ENCODE measurements around the gene RPL10. TPM values are rescaled to one million over a fixed set of nuclear protein-coding genes. Genes with fewer than 3 reads are reported as not detected.

Gene RPL10
- total RNA-seq, 2 donors from 2014 or later, result 2,142 to 2,551 TPM

GRCh38 chrX:154359362-154360154 is 38.6 kb upstream of the RPL10 start:
- H3K4me3 ChIP-seq (ENCODE audit: low read length), result no peak overlapping the region
- H3K4me3 Mint-ChIP-seq, result no peak overlapping the region
- no peak overlapping the region for H3K9ac ChIP-seq (ENCODE audit: extremely low read depth, low read length, poor library complexity, severe bottlenecking)
- peaks cover 56% of the 10 kb centered on the region for H3K36me3 ChIP-seq (ENCODE audit: control insufficient read depth, insufficient read depth, low read length)
- no peak overlapping the region for H3K27ac ChIP-seq (ENCODE audit: low read depth, low read length)
- H3K9me3 Mint-ChIP-seq, result peaks cover 54% of the 10 kb centered on the region
- WGBS, 2 experiments (ENCODE audit: insufficient coverage in 1 of 2, insufficient read length in 1 of 2), result 95 to 96% methylated on average over 7 to 41 of the region's 41 CpGs
- H3K27me3 ChIP-seq (ENCODE audit: control insufficient read depth, insufficient read depth, low read length, poor library complexity, severe bottlenecking), result no peaks in the 10 kb centered on the region
- H3K27me3 Mint-ChIP-seq (ENCODE audit: insufficient read depth), result no peaks in the 10 kb centered on the region
- H3K27ac Mint-ChIP-seq, result no peak overlapping the region
- no peak for DNase-seq
- no peaks in the 10 kb centered on the region for H3K4me1 ChIP-seq (ENCODE audit: control insufficient read depth, insufficient read depth, low read length)
- no peaks in the 10 kb centered on the region for H3K9me3 ChIP-seq (ENCODE audit: control insufficient read depth, low read length)
- peaks cover 51% of the 10 kb centered on the region for H3K36me3 Mint-ChIP-seq (ENCODE audit: low read depth)
- H3K4me1 Mint-ChIP-seq, result no peaks in the 10 kb centered on the region
- TF ChIP-seq CTCF (conservative IDR thresholded peaks at IDR 0.05), result no peak

- Histone ChIP-seq H3K27me3 (ENCODE audit: control insufficient read depth, insufficient read depth, low read length, poor library complexity, severe bottlenecking) (no peaks in the 10 kb centered on the region), H3K27ac (ENCODE audit: low read depth, low read length) (no peak overlapping the region), H3K4me3 (ENCODE audit: low read length) (no peak overlapping the region), H3K4me1 (ENCODE audit: control insufficient read depth, insufficient read depth, low read length) (no peaks in the 10 kb centered on the region), H3K36me3 (ENCODE audit: control insufficient read depth, insufficient read depth, low read length) (peaks cover 56% of the 10 kb centered on the region), H3K9me3 (ENCODE audit: control insufficient read depth, low read length) (no peaks in the 10 kb centered on the region), H3K9ac (ENCODE audit: extremely low read depth, low read length, poor library complexity, severe bottlenecking) (no peak overlapping the region)
- no peak for DNase-seq
- peaks cover 57% of the 10 kb centered on the region for H3K36me3 Mint-ChIP-seq (ENCODE audit: low read depth)
- no peak for TF ChIP-seq CTCF (conservative IDR thresholded peaks at IDR 0.05)
- no peaks in the 10 kb centered on the region for H3K27me3 Mint-ChIP-seq (ENCODE audit: insufficient read depth)
- WGBS, 2 experiments (ENCODE audit: insufficient coverage in 1 of 2, insufficient read length in 1 of 2), result 97 to 100% methylated on average over 2 to 34 of the region's 34 CpGs
- H3K4me3 Mint-ChIP-seq, result no peak overlapping the region
- H3K9me3 Mint-ChIP-seq, result peaks cover 60% of the 10 kb centered on the region
- no peaks in the 10 kb centered on the region for H3K4me1 Mint-ChIP-seq
- H3K27ac Mint-ChIP-seq, result no peak overlapping the region
These were observed 37.9 kb upstream of the RPL10 start for GRCh38 chrX:154360155-154360713.

- Histone ChIP-seq H3K27ac (ENCODE audit: low read depth, low read length) (no peak overlapping the region), H3K9me3 (ENCODE audit: control insufficient read depth, low read length) (no peaks in the 10 kb centered on the region), H3K9ac (ENCODE audit: extremely low read depth, low read length, poor library complexity, severe bottlenecking) (no peak overlapping the region), H3K27me3 (ENCODE audit: control insufficient read depth, insufficient read depth, low read length, poor library complexity, severe bottlenecking) (no peaks in the 10 kb centered on the region), H3K4me1 (ENCODE audit: control insufficient read depth, insufficient read depth, low read length) (no peaks in the 10 kb centered on the region), H3K36me3 (ENCODE audit: control insufficient read depth, insufficient read depth, low read length) (peaks cover 69% of the 10 kb centered on the region), H3K4me3 (ENCODE audit: low read length) (no peak overlapping the region)
- Mint-ChIP-seq H3K9me3 (peaks cover 60% of the 10 kb centered on the region), H3K4me1 (no peaks in the 10 kb centered on the region), H3K4me3 (no peak overlapping the region), H3K36me3 (ENCODE audit: low read depth) (peaks cover 57% of the 10 kb centered on the region), H3K27me3 (ENCODE audit: insufficient read depth) (no peaks in the 10 kb centered on the region), H3K27ac (no peak overlapping the region)
- TF ChIP-seq CTCF (conservative IDR thresholded peaks at IDR 0.05), result no peak
- DNase-seq, result no peak
- 95 to 97% methylated on average over 14 to 30 of the region's 30 CpGs for WGBS, 2 experiments (ENCODE audit: insufficient coverage in 1 of 2, insufficient read length in 1 of 2)
These were observed 36.0 kb upstream of the RPL10 start for GRCh38 chrX:154362085-154362742.
